ENCODE results near the gene OR51B4.
"Not testable (repeated sequence)": the region's sequence is repeated elsewhere in the genome, so short reads cannot be mapped to it uniquely, and the experiment has no call there.

Gene OR51B4

GRCh38 chr11:5294342-5294995 is 7.3 kb downstream of the OR51B4 start:
- not testable (repeated sequence) for DNase-seq (ENCODE audit: low read depth in 2 of 2)

GRCh38 chr11:5293028-5293427 is 8.7 kb downstream of the OR51B4 start:
- no peak for DNase-seq (ENCODE audit: low read depth in 2 of 2)

GRCh38 chr11:5291207-5291838 is 10.4 kb downstream of the OR51B4 start:
- no peak for DNase-seq (ENCODE audit: low read depth in 2 of 2)

- no peak for DNase-seq (ENCODE audit: low read depth in 2 of 2)
Observed at GRCh38 chr11:5290106-5290505, 11.6 kb downstream of the OR51B4 start.

- no peak for DNase-seq (ENCODE audit: low read depth in 2 of 2)
Observed at GRCh38 chr11:5289696-5290095, 12.1 kb downstream of the OR51B4 start.

- DNase-seq (ENCODE audit: low read depth in 2 of 2): no peak
Observed at GRCh38 chr11:5288906-5289550, 12.7 kb downstream of the OR51B4 start.

GRCh38 chr11:5288108-5288905 is 13.4 kb downstream of the OR51B4 start:
- DNase-seq (ENCODE audit: low read depth in 2 of 2): no peak

GRCh38 chr11:5286901-5287300 is 14.8 kb downstream of the OR51B4 start:
- no peak for DNase-seq (ENCODE audit: low read depth in 2 of 2)

GRCh38 chr11:5286351-5286750 is 15.4 kb downstream of the OR51B4 start:
- DNase-seq (ENCODE audit: low read depth in 2 of 2): no peak

GRCh38 chr11:5285703-5286340 is 15.9 kb downstream of the OR51B4 start:
- no peak for DNase-seq (ENCODE audit: low read depth in 2 of 2)

GRCh38 chr11:5284637-5285036 is 17.1 kb downstream of the OR51B4 start:
- no peak for DNase-seq (ENCODE audit: low read depth in 2 of 2)

- DNase-seq (ENCODE audit: low read depth in 2 of 2): no peak
Observed at GRCh38 chr11:5283882-5284281, 17.9 kb downstream of the OR51B4 start.

- no peak for DNase-seq (ENCODE audit: low read depth in 2 of 2)
Observed at GRCh38 chr11:5283086-5283485, 18.7 kb downstream of the OR51B4 start.

GRCh38 chr11:5282628-5283027 is 19.1 kb downstream of the OR51B4 start:
- no peak for DNase-seq (ENCODE audit: low read depth in 2 of 2)

GRCh38 chr11:5281596-5281995 is 20.1 kb downstream of the OR51B4 start:
- no peak for DNase-seq (ENCODE audit: low read depth in 2 of 2)

GRCh38 chr11:5280582-5281102 is 21.1 kb downstream of the OR51B4 start:
- DNase-seq (ENCODE audit: low read depth in 2 of 2): no peak

- DNase-seq (ENCODE audit: low read depth in 2 of 2): no peak
Observed at GRCh38 chr11:5279471-5280090, 22.2 kb downstream of the OR51B4 start.

GRCh38 chr11:5277807-5278382 is 23.9 kb downstream of the OR51B4 start:
- no peak for DNase-seq (ENCODE audit: low read depth in 2 of 2)

- no peak for DNase-seq (ENCODE audit: low read depth in 2 of 2)
Observed at GRCh38 chr11:5276697-5277096, 25.0 kb downstream of the OR51B4 start.

- no peak for DNase-seq (ENCODE audit: low read depth in 2 of 2)
Observed at GRCh38 chr11:5275369-5276110, 26.2 kb downstream of the OR51B4 start.

All from stimulated activated CD8-positive, alpha-beta memory T cell treated with anti-CD3 and anti-CD28 coated beads, Interleukin-7, amount 100 ng/mL, for 1 hour (primary cell).